ENCODE data around the gene HOXA6.
A peak's percentile ranks its signal among the peaks of the same experiment; 100 is the strongest.

HOXA6 gene

GRCh38 chr7:27171637-27172314, 24.2 kb upstream of the HOXA6 start:
- Histone ChIP-seq H3K4me1 (ENCODE audit: control insufficient read depth in 1 of 2, insufficient read depth in 1 of 2, low read depth in 1 of 2, low read length in 1 of 2) (peaks cover 29 to 64% of the 10 kb centered on the region in 2 experiments), H3K9me3 (no peaks in the 10 kb centered on the region), H3K27ac (no peak overlapping the region), H3K4me3 (ENCODE audit: low read depth in 1 of 2, low read length in 1 of 2) (peak overlapping the region in 1 of 2 experiments; percentile 15), H3K36me3 (no peaks in the 10 kb centered on the region), H3K27me3 (peaks cover 100% of the 10 kb centered on the region)
- no peak for TF ChIP-seq CTCF (IDR thresholded peaks at IDR 0.05)

GRCh38 chr7:27171325-27171636, 23.7 kb upstream of the HOXA6 start:
- H3K27me3 ChIP-seq = peaks cover 100% of the 10 kb centered on the region
- TF ChIP-seq CTCF (IDR thresholded peaks at IDR 0.05) = no peak
- peaks cover 34 to 69% of the 10 kb centered on the region in 2 experiments for H3K4me1 ChIP-seq (ENCODE audit: control insufficient read depth in 1 of 2, insufficient read depth in 1 of 2, low read depth in 1 of 2, low read length in 1 of 2)

GRCh38 chr7:27170426-27171324, 23.1 kb upstream of the HOXA6 start:
- Histone ChIP-seq H3K27me3 (peaks cover 100% of the 10 kb centered on the region), H3K9me3 (no peaks in the 10 kb centered on the region), H3K4me3 (ENCODE audit: low read depth in 1 of 2, low read length in 1 of 2) (no peak overlapping the region), H3K27ac (no peak overlapping the region), H3K4me1 (ENCODE audit: control insufficient read depth in 1 of 2, insufficient read depth in 1 of 2, low read depth in 1 of 2, low read length in 1 of 2) (peaks cover 40 to 75% of the 10 kb centered on the region in 2 experiments), H3K36me3 (no peaks in the 10 kb centered on the region)
- no peak for TF ChIP-seq CTCF (IDR thresholded peaks at IDR 0.05)

More at GRCh38 chr7:27171325-27171636, 23.7 kb upstream of the HOXA6 start:
- Histone ChIP-seq H3K36me3 (no peaks in the 10 kb centered on the region), H3K9me3 (no peaks in the 10 kb centered on the region), H3K4me3 (ENCODE audit: low read depth in 1 of 2, low read length in 1 of 2) (no peak overlapping the region), H3K27ac (no peak overlapping the region)

GRCh38 chr7:27169658-27170425, 22.3 kb upstream of the HOXA6 start:
- peaks cover 49 to 83% of the 10 kb centered on the region in 2 experiments for H3K4me1 ChIP-seq (ENCODE audit: control insufficient read depth in 1 of 2, insufficient read depth in 1 of 2, low read depth in 1 of 2, low read length in 1 of 2)
- peaks cover 100% of the 10 kb centered on the region for H3K27me3 ChIP-seq
- TF ChIP-seq CTCF (IDR thresholded peaks at IDR 0.05) = no peak
- no peaks in the 10 kb centered on the region for H3K9me3 ChIP-seq
- H3K36me3 ChIP-seq = no peaks in the 10 kb centered on the region
- no peak overlapping the region for H3K27ac ChIP-seq
- peak overlapping the region in 1 of 2 experiments; percentile 35 for H3K4me3 ChIP-seq (ENCODE audit: low read depth in 1 of 2, low read length in 1 of 2)

- Histone ChIP-seq H3K9me3 (no peaks in the 10 kb centered on the region), H3K4me3 (ENCODE audit: low read depth in 1 of 2, low read length in 1 of 2) (no peak overlapping the region), H3K27ac (no peak overlapping the region), H3K36me3 (no peaks in the 10 kb centered on the region), H3K4me1 (ENCODE audit: control insufficient read depth in 1 of 2, insufficient read depth in 1 of 2, low read depth in 1 of 2, low read length in 1 of 2) (peaks cover 56 to 85% of the 10 kb centered on the region in 2 experiments), H3K27me3 (peaks cover 100% of the 10 kb centered on the region)
- no peak for TF ChIP-seq CTCF (IDR thresholded peaks at IDR 0.05)
Measured at GRCh38 chr7:27168265-27168947, 20.8 kb upstream of the HOXA6 start.
